Hindlimb muscle (tissue), 1 donor: ENCODE measurements around the gene ZNF431. TPM values are rescaled to one million over a fixed set of nuclear protein-coding genes. Genes with fewer than 3 reads are reported as not detected.
"Not testable (repeated sequence)": the region's sequence is repeated elsewhere in the genome, so short reads cannot be mapped to it uniquely, and the experiment has no call there.

ENCODE experiments used
- DNase-seq: peaks from one replicate; pipeline ENCODE4 v3.0.0-alpha.2; 2013
- polyA plus RNA-seq: library from polyadenylated mRNA; unstranded; fragments of 120-200 nt; gene quantifications from one replicate; pipeline ENCODE4 v1.2.1, GENCODE V29; 2013; ENCODE audit not compliant: insufficient read length

Gene ZNF431
- 24.4 TPM for polyA plus RNA-seq

DNA sequence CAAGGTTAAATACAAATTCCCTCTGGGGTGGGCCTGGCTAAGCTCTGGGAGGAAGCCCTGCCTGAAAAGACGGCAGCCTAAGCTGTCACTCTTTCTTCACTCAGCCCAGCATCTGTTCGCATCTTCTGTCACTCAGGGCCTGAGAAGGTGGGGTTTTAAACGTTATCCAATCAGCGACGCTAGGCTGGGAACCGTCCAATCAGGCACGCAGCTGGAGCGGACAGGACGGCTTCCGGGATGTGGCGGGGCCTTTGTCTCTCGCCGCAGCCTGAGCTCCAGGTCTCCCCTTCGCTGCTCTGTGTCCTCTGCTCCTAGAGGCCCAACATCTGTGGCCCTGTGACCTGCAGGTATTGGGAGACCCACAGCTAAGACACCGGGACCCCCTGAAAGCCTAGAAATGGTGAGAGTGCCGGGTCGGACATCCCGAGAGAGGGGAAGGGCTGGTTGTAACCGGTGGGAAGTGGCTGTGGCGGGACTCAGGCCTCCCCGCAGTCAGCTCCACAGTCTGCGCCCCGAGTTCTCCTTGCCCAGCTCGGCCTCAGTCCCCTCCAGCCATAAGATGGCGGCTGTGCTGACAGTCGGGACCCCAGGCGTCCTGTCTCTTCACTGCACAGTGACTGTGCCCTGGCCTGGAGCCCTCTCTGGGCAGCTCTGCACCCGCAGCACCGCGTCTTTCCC lies at the start of gene ZNF431:
ZNF431 (plus strand) TSS at position 254 of the 678 bp plus-strand sequence; CDS start at position 398, 144 bp downstream.
- peak; percentile 94 for DNase-seq

DNA sequence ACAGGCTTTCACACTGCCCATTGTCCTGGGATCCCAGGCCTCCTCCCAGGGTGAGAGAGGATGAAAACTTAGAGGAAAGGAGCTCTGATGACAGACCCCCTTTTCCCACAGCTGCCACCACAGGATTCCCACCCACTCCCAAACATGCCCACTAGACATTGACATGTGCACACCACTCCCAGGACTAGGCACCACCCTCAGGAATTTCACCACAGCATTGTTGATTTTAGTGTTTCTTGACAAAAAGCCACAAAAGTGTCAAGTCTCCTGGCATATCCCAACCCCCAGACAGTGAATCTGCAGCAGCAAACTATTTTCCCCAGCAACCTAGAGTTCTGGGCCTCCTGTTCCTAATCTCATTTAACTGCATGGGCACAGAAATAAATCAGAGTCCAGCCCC lies 49.7 kb upstream of the ZNF431 start:
- no peak for DNase-seq

DNA sequence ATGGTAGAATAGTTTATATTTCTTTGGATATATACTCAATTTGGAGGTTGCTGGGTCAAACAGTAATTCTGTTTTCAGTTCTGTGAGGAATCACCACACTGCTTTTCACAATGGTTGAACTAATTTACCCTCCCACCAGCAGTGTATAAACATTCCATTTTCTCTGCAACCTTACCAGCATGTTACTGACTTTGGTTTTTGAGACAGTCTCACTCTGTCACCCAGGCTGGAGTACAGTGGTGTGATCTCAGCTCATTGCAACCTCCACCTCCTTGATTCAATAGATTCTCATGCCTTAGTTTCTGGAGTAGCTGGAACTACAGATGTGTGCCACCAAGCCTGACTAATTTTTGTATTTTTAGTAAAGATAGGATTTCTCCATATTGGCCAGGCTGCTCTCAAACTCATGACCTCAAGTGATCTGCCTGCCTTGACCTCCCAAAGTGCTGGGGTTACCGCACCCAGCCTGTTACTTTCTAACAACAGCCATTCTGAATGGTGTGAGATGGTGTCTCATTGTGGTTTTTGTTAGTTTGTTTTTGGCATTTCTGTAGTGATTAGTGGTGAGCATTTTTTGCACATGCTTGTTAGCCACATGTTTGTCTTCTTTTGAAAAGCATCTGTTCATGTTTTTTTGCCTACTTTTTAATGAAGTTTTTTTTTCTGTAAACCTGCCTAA lies 47.4 kb upstream of the ZNF431 start:
- no peak for DNase-seq

DNA sequence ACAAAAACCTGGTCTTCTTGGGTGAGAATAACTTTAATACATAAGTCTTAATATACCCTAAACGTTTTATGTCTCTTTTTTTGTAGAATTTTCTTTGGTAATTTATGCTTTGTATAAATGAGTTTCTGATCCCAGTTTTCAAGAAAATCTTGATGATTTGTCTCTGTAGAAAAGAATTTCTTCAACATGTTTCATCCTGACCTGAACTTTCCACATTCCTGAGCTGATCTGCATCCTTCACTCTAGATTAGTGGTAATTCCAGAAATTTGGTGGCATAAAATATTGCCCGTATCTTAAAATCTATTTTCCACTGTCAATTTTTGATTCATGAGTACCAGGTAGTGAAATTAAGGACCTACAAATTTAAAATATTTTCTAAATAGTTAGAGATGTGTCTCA lies 43.5 kb upstream of the ZNF431 start:
- no peak for DNase-seq

DNA sequence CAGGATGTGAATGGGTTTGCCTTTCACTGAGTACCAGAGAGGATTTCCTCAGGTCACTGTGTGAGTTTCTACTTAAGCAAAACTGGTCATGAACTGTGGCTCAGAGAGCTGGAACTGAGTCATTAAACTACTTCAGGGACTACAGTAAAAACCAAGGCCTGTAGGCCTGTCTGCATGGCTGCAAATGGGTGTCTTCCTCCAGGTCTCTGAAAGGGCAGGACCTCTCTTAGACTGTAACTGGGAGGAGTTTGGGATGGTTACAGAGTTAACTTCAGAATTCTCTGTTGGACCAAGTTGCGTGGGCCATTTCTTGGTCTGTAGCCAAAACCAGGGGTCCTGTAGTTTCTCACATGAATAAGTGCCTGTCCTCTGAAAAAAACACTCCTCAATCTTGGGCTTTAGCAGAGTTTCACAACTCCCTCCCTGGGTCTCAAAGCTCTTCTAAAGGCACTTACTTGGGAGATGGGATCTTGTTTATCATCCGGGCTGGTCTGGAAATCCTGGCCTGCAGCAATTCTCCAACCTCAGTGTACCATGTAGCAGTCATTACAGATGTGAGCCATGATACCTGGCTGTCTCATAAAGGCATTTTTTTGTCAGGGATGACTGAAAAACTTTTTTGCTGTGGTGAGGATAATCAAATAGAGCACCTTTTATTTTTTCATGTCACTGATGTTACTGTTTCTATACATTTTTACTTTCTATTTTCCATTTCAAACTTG lies 40.2 kb upstream of the ZNF431 start:
- DNase-seq = no peak

DNA sequence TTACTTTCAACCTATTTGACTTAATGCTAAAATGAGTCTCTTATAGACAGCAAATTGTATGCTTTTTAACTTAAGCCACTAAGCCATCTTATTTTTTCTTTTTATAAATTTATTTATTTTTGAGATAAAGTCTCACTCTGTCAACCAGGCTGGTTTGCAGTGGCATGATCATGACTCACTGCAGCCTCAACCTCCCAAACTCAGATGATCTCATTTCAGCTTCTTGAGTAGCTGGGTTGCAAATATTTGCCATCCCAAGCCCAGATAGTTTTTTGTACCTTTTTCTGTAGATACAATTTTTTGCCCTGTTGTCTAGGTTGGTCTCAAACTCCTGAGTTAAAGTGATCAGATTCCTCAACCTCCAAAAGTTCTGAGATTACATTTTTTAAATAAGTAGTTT lies 32.7 kb upstream of the ZNF431 start:
- no peak for DNase-seq

DNA sequence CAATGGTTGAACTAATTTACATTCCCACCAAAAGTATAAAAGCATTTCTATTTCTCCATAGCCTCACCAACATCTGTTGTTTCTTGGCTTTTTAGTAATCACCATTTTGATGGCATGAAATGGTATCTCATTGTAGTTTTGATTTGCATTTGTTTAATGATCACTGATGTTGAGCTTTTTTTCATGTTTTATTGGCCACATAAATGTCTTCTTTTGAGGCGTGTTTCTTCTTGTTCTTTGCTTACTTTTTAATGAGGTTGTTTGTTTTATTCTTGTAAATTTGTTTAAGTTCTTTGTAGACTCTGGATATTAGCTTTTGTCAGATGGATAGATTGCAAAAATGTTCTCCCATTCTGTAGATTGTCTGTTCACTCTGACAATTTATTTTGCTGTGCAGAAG lies 31.7 kb upstream of the ZNF431 start:
- no peak for DNase-seq

DNA sequence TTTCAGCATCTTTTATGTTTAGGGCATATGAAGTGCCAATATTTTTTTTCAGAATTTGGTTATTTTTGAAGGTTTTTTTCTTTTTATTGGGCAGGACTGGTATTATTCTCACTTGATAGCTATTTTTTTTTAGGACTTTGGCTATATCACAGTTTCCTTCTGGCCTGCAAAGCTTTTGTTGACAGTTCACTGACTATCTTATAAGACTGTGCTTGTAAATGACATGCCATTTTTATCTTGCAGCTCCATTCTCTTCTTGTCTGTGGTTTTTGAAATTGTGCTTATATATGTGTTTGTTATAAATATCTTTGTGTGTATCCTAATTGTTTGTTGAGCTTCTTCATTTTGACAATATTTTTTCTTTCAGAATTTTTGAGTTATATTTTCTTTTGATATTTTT lies 26.4 kb upstream of the ZNF431 start:
- no peak for DNase-seq

DNA sequence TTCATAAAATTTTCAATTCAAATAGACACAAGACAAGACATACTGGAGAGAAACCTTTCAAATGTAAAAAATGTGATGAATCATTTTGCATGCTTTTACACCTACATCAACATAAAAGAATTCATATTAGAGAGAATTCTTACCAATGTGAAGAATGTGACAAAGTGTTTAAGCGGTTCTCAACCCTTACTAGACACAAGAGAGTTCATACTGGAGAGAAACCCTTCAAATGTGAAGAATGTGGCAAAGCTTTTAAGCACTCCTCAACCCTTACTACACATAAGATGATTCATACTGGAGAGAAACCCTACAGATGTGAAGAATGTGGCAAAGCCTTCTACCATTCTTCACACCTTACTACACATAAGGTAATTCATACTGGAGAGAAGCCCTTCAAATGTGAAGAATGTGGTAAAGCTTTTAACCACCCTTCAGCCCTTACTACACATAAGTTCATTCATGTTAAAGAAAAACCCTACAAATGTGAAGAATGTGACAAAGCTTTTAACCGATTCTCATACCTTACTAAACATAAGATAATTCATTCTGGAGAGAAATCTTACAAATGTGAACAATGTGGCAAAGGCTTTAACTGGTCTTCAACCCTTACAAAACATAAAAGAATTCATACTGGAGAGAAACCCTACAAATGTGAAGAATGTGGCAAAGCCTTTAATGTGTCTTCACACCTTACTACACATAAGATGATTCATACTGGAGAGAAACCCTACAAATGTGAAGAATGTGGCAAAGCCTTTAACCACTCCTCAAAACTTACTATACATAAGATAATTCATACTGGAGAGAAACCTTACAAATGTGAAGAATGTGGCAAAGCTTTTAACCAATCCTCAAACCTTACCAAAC lies 24.6 kb upstream of the ZNF431 start:
- no peak for DNase-seq

DNA sequence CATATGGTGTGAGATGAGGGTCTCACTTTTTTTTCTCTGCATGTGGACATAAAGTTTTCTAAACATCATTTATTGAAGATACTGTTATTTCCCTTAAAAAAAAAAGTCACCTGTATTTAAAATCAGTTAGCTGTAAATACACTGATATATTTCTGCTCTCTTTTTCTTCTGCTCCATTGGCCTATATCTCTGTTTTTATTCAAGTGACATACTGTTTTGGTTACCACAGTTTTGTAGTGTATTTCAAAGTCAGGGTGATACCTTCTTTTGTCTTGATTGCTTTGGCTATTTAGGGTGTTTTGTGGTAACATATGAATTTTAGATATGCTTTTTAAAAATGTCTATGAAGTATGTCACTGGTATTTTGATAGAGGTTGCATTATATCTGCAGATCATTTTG lies 15.8 kb upstream of the ZNF431 start:
- no peak for DNase-seq

DNA sequence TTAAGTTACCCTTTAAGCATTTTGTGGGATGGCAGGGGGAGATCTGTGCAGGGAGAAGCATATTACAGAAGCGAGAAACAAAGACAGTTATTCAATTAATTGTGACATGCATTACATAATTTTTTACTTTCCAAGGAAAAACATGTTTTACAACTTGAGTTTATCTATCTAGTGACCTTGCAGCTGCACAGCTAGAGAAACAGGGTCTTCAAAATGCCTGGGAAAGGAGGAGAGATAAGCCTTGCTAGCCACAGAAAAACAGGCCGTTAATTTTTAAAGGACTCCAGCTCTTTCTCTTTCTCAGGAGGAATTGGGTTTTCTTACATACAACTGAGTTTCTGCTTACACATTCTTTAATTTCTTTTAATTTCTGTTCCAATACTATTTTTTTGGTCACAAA lies 14.8 kb upstream of the ZNF431 start:
- DNase-seq = no peak

DNA sequence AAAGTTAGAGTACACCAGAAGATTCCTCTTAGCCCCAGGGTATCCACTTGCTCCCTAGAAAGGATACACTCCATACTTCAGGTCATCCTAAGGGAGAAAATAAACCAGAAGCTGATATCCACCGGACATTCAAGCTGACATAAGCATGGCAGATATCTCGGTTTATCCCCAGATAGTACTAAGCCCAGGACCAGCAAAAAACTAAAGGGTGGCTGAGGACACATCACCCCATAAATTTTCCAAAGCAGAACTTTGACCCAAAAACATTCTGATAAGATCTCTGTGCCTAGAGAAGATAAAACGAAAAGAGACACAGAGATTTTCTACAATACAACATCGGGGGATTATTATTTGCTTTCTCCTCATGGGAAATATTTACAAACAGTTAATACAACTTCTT lies 13.9 kb upstream of the ZNF431 start:
- no peak for DNase-seq

DNA sequence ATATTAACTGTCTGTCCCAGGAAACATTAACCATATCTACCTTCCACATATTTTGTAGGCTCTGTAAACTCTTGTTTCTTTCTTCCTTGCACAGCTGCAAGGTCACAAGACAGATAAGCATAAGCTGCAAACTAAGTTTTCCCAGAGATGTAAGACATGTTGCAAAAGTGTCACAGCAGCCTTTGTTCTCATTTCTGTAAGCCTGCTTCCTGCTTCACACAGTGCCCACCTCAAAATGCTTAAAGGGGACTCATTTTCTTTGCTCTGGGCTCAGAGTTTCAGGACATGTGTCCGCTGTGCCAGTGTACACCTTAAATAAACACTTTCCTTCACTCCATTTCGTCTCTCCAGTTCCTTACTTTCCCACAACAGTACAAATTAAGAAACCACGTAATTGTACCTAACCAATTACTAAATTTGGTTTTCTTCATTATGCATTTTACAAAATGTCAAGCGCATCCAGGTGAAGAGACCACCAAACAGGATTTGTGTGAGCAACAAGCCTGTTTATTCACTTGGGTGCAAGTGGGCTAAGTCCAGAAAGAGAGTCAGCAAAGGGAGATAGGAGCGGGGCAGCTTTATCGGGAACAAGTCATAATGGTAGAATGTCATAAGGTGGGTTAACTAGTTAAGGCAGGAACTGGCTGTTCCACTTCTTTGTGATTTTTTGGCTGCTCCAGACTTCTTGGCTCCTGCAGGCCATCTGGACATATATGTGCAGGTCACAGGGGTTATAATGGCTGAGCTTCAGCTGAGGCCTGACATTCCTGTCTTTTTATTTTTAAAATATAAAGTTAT lies 12.7 kb upstream of the ZNF431 start:
- no peak for DNase-seq

DNA sequence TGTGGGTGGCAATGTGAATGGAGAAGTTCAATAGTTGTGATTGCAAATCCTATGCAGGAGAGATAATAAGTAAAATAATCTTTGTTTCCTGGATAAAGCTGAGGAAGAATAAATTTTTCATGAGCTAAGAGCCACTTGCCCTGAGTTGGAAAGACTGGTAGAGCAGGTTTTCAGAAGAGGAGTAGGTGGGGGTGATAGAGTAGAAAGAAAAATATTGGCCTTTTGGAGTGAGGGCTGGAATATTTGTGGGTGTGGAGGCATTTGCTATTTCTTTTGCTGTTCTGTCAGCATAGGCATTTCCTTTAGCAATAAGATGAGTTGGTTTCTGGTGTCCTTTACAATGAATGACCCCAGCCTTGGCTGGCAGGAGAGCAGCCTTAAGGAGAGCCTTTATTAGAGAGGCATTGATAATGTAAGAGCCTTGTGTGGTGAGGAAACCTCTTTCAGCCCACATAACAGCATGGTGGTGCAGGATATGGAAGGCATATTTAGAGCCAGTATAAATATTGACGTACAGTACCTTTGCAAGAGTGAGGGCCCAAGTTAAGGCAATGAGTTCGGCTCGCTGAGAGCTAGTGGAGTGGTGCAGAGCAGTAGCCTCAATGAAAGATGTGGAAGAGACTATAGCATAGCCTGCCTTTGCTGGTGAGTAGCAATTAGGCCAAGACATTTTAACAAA lies 11.6 kb upstream of the ZNF431 start:
- DNase-seq = no peak

DNA sequence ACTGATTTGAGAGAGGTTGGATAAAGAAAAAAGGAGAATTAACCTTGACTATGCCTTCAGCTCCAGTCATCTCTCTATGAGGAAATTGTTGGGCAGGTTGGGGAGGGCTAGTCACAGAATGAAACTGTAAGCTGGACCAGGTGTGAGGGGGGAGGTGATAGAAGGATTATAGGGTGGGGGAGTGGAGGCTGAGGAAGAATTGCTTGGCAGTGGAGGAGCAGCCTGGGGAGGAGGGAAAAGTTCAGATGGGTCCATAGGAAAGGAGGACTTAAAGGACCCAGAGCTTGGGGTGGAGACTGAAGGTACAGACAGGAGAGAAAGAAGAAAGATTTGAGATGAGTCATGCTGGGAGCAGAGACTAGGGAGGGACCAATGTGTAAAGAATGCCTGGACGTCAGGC lies 8.2 kb upstream of the ZNF431 start:
- no peak for DNase-seq

DNA sequence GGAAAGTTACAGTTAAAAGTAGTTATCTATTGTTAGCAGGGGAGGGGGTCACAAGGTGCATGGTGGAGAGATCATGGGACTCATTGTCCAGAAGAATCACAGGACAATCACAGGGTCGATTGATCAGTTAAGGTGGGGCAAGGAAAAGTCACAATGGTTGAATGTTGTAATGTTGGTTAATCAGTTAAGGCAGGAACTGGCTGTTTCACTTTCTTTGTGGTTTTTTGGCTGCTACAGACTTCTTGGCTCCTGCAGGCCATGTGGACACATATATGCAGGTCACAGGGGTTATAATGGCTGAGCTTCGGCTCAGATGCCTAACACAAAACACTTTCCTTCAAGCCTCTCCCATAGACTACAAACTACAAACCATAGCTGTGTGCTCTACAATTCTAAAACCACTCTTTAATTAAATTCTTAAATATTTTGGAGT lies 6.9 kb upstream of the ZNF431 start:
- no peak for DNase-seq

DNA sequence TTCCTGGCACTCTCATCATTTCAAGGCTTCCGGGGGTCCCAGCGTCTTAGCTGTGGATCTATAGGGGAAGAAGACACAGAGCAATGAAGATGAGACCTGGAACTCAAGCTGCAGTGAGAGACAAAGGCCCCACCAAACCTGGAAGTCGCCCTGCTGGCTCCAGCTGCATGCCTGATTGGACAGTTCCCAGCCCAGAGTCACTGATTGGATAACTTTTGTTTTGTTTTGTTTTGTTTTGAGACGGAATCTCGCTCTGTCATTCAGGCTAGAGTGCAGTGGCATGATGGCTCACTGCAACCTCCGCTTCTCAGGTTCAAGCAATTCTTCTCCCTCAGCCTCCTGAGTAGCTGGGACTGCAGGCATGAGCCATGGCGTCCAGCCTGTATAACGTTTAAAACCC lies 6.4 kb upstream of the ZNF431 start:
- DNase-seq = no peak

DNA sequence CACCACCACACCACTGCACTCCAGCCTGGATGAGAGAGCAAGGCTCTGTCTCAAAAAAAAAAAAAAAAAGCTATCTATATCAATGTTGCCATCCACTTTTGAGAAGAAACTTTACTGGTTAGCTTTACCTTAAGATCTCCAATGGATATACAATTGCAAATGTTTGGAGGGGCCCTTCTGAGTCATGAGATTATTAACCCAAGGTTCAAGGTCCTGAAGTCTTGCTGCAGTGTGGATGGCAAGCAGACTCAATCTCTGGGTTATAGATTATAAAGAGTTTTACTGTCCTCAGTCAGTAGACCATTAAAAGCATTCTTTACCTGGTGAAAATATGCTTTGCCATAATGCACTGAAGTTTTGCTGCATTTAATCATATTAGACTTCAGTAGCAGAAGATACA lies 3.7 kb upstream of the ZNF431 start:
- DNase-seq = no peak

DNA sequence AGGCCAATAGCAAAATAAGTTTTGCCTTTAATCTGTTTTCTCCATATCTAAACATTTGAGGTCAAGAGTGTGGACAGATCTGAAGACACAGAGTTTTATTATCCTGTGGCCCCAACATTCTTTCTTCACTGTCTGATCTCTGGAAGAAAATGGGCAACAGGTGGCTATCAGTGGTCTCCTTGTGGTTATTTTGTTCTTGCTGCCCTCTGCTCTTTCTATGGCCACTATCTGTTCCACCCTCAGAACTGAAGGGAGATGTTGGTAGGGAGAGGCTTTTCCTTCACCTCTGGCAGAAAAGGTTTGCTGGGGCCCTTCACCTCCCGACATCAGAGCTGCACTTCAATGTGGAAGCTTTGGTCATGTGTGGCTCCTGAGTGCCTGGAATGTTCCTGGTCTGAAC lies 834 bp upstream of the ZNF431 start:
- DNase-seq = not testable (repeated sequence)

DNA sequence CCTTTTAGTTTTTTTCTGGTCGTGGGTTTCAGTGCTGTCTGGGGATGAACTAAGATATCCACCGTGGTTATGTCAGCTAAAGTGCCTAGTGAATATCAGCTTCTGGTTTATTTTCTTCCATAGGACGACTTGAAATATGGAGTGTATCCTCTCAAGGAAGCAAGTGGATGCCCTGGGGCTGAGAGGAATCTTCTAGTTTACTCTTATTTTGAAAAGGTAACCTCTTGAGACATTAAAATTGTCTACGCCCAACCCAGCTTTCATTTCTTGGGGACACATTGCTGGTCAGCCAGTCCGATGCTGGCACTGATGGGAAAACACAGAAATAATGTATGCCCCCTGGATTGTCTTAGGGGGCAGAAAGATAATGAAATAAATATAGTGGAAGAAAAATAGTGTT lies 1.6 kb downstream of the ZNF431 start:
- no peak for DNase-seq

DNA sequence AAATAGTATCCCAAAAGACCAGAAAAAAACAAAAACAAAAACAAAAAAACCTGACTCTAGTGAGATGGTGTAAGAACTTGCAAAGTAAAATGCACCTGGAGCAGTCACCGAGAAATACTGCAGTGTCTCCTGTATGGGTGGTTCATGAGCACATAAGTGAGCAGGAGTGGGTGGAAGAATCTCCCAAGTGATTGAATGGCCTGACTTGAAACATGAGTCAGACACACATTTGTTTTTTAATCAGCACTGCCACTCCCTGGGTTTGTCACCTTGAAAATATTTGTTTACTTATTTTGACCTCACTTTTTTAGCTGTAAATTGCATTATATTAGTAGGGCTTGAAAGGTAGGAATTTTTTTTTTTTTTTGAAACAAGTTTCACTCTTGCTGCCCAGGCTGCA lies 2.0 kb downstream of the ZNF431 start:
- no peak for DNase-seq
